GM21526 (cell line): Measurements from ENCODE around the gene ARL17B.
"Not testable (repeated sequence)": the region's sequence is repeated elsewhere in the genome, so short reads cannot be mapped to it uniquely, and the experiment has no call there.

Experiments used
- ATAC-seq: cut with Tn5 transposase; IDR thresholded peaks from one replicate; pipeline ENCODE4 v1.9.1; 2021; ENCODE audit warnings: moderate library complexity; ENCODE audit not compliant: unreplicated experiment, low FRiP score

Gene ARL17B

DNA sequence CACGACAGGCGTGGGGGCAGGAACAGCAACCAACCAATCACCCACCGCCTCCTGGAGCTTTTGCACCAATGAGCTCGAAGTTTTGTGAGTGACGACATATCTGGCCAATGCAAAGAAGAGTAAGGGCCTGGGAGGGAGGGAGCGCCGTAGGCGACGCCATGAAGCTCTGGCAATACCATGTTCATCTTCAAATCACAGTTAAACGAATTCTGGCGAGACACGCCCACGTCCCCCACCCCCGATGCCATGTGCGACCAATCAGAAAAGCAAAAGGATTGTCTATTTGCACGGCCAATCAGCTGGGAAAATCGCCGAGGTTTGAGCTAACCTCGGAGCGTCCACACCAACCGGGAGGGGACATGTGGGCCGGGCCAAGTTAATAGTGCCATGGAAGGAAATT is at the start of gene ARL17B:
ARL17B (minus strand) TSS at position 12 of the 400 bp plus-strand sequence. CDS start 3,369 bp downstream, outside the sequence.
- peak; percentile 95 for ATAC-seq

- not testable (repeated sequence) for ATAC-seq
These were observed 48.3 kb upstream of the ARL17B start for GRCh38 chr17:46409864-46410263.

DNA sequence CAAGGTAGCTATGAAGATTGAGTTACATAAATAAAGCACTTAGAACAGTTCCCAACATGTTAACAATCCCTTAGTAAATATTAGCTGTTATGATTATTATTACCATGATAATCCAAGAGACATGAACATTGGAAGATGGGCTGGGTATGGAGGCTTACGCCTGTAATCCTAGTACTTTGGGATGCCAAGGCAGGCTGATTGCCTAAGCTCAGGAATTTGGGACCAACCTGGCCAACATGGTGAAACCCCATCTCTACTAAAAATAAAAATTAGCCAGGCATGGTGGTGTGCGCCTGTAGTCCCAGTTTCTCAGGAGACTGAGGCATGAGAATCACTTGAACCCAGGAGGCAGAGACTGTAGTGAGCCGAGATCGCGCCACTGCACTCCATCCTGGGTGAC is 45.6 kb upstream of the ARL17B start:
- ATAC-seq = not testable (repeated sequence)

DNA sequence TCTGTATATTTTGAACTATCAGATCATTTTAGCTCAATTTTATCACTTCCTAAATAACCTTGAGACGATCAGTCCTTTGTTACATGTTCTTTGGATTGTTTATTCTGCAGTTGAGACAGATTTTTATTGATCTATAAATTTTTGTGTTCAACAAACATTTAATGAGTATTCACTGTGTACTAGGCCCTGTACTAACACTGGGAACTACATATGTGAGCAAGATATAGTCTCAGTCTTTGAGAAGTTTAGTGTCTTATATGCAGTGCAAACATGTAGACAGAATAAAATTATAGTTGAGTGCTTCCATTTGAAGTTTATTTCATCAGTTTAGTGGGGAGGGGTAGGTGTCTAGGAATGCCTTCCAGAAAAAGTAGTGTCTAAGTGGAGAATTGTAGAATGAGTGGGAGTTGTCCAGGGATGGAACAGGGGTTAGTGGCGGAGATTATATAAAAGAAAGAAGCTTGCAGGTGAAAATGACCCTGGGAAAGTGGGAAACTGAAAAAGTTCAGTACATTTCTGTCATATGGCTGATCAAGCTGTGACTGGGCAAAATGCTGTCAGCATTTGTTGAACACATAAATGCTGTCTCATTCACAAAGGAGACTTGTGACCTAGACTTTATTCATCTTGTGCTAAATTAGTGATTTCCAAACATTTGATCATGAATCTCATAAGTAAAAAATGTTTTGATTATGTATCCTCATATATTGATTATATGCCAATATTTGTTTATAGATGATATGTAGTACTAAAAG is 39.6 kb upstream of the ARL17B start:
- not testable (repeated sequence) for ATAC-seq

GRCh38 chr17:46400543-46400942 is 39.0 kb upstream of the ARL17B start:
- ATAC-seq = not testable (repeated sequence)

GRCh38 chr17:46399993-46400392 is 38.4 kb upstream of the ARL17B start:
- not testable (repeated sequence) for ATAC-seq

GRCh38 chr17:46396292-46396691 is 34.7 kb upstream of the ARL17B start:
- ATAC-seq = not testable (repeated sequence)

DNA sequence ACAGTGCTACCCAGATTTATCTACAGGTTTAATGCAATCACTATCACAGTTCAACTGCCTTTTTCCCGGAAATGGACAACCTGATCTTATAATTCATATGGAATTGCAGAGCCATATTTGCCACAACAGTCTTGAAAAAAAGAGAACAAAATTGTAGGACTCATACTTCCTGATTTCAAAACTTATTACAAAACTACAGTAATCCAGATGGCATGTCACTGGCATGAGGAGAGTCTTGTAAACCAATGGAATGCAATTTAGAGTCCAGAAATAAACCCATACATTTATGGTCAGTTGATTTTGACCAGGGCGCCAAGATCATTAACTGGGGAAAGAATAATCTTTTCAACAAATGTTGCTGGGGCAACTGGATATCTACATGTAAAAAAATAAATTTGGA is 32.1 kb upstream of the ARL17B start:
- ATAC-seq = not testable (repeated sequence)

DNA sequence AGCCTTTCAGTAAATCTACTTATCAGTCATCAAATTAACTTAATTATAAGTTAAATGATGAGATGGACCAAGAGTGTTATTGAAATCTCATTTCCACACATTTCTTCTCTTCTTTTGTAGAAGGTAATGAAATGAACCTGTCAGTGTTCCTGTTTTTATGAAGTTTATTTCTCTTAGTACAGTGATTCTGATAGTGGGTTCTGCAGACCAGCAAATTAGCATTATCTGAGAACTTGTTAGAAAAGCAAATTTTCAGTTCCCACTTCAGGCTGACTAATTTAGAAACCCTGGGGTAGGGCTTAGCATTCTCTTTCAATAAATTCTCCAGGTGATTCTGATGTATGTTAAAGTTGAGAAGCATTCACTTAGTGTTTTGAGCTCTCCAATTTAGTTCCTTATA is 23.9 kb upstream of the ARL17B start:
- not testable (repeated sequence) for ATAC-seq

- not testable (repeated sequence) for ATAC-seq
These were observed 21.6 kb upstream of the ARL17B start for GRCh38 chr17:46383118-46383517.

DNA sequence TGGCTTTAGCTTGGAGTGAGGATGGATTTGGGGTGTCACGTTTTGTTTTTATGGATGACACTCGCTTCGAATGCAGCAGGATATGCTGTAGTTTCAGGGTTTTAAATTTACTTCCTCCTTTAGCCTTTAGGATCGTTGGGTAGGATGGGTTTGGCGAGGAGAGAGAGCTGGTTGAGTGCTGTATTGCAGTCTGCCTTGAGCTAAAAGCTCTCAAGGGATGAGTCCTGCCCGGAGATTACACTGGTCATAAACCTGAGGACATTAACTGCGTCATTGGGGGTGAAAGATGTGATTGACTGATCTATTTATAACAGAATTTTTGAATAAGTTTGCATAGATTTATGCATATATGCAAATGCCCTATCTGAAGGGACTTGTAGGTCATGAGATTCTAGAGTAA is 11.9 kb upstream of the ARL17B start:
- ATAC-seq = not testable (repeated sequence)

GRCh38 chr17:46372236-46373229 is 11.0 kb upstream of the ARL17B start:
- ATAC-seq = peak; percentile 72

GRCh38 chr17:46367520-46367919 is 6.0 kb upstream of the ARL17B start:
- not testable (repeated sequence) for ATAC-seq

DNA sequence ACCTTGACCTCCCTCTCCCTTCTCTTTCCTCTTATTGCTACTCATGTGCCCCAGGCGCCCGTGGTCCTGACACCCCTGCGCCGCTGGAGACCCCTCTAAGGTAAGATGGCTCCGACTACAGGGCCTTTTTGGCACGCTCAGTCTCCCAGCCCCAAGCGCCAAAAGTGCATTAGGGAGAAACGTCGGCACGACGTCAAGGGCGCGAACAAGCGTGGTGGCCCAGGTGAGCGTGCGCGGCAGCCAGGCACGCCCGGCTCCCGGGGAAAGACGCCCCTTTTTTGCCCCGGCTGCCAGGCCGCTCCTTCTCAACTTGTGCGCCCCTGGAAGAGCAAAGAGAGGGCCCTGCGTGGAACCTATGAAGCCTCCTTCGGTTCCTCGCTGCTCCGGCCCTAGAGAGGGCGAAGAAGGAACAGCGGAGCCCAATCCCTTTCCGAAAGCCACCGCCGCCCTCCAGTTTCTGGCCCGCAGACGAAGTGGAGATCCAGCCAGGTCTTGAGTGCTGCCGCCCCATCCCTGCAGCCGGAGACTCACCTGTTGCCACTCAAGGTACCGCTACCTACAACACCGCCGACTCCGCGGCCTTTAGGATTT is 326 bp downstream of the ARL17B start:
- ATAC-seq = peak; percentile 42

DNA sequence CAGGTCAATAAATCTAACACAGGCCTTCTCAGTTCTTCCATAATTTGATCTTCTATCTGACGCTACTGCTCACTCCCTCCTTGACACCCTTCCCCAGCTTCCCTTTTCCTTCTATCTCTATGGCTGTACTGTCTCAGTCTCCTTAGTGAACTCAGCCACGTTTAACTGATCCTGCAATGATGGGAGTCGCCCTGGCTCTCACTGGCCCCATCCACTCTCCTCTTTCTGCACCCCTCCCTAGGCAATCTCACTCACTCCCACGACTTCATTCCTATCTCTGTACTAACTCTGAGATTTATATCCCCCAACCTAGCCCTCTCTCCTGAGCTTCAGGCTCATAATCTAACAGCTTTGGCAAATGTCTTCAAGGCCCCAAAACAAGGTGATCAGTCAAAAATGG is 7.7 kb downstream of the ARL17B start:
- not testable (repeated sequence) for ATAC-seq

DNA sequence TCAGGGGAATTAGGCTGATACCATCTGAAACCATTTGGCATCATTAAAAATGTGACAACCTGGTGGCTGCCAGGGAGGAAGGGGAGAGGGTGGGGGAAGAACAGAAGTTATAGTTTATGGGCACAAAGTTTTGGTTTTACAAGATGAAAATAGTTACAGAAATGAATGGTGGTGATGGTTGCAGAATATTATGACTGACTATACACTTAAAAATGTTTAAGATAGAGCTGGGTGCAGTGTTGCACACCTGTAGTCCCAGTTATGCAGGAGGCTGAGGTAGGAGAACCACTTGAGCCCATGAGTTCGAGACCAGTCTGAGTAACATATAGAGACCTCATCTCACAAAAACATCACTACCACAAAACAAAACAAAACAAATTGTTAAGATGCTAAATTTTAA is 12.5 kb downstream of the ARL17B start:
- not testable (repeated sequence) for ATAC-seq

DNA sequence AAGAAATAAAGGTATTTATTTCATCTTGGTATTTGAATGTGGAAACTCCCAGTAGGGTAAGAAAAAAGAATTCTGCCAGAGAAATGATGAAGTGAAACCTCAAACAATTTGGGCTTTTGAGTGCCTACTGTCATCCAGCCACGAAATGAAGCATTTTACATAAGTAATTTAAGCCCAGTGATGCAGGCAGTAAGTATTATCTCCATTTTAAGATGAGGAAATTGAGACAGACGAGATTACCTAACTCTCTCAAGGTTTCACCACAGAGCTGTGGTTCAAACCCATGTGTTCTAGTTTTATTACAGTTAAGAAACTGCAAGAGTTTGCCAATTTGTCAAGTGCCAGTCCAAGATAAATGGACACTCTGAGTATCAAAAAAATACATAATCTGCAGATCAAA is 13.2 kb downstream of the ARL17B start:
- not testable (repeated sequence) for ATAC-seq

GRCh38 chr17:46342131-46342530 is 19.4 kb downstream of the ARL17B start:
- not testable (repeated sequence) for ATAC-seq

DNA sequence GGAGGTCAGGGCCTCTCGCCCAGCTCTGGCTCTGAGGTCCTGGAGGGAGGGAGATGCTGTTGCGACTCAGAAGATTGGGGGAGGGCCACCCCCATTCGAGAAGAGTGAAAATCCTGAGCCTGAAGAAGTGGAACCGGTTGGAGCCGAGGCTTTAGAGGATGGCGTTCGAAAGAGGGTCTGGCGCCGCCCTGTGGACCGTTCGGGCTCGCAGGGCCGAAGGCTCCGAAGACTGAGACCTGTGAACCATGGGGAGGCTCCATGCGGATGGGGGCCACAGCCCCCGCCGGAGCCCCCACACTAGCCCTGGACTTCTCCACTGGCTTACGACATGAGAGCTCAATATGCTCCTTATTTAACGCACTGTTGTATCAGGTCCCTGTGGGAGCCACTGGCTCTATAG is 20.3 kb downstream of the ARL17B start:
- ATAC-seq = not testable (repeated sequence)

DNA sequence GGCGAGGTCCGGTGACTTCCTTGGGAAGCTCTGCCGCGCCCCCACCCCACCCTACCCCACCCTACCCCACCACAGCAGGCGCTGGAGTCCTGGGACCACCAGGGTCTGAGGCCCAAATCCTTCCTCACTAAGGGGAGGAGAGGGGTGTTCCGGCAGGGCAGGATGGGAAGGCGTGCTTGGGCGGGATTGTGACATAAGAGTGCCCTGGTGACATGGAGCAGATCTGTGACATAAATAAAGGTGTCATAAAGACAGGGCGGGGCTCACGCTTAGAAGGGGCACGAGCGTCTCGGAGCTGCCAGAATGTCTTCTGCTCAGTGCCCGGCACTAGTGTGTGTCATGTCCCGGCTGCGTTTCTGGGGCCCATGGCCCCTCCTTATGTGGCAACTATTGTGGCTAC is 66.7 kb downstream of the ARL17B start, which contains the start of gene LRRC37A:
LRRC37A (plus strand) TSS at position 301 of the 400 bp plus-strand sequence; CDS start at position 304, 3 bp downstream.
- ATAC-seq = not testable (repeated sequence)

GRCh38 chr17:46291618-46292017 is 69.9 kb downstream of the ARL17B start:
- not testable (repeated sequence) for ATAC-seq
